Naive B cell (primary cell): ENCODE results near the gene SLC36A1. TPM values are rescaled to one million over a fixed set of nuclear protein-coding genes. Genes with fewer than 3 reads are reported as not detected.

Source experiments
- ATAC-seq, 2 donors: fragments of 150-1000 bp; cut with Tn5 transposase; 2 replicates each; pipeline ENCODE4 v1.10.0; 2021; ENCODE audit warnings: low read depth in 2 of 2, mild to moderate bottlenecking in 2 of 2, moderate library complexity in 2 of 2
- DNase-seq: peaks from one replicate; pipeline ENCODE4 v3.0.0; 2022
- H3K27ac Mint-ChIP-seq, 6 donors: one replicate each; pipeline ENCODE4 v1.8.0; 2020 to 2022; ENCODE audit warnings: mild to moderate bottlenecking in 6 of 6, mixed read lengths in 6 of 6, moderate library complexity in 5 of 6, inconsistent platforms in 2 of 6
- H3K27me3 Mint-ChIP-seq, 3 donors: one replicate each; pipeline ENCODE4 v1.8.0; 2021 to 2022; ENCODE audit warnings: mixed read lengths in 3 of 3, mild to moderate bottlenecking in 1 of 3
- H3K36me3 Mint-ChIP-seq, 2 donors: one replicate each; pipeline ENCODE4 v1.8.0; 2020 to 2022; ENCODE audit warnings: mixed read lengths in 2 of 2, inconsistent platforms in 1 of 2, mild to moderate bottlenecking in 1 of 2
- H3K4me1 Mint-ChIP-seq, 3 donors: one replicate each; pipeline ENCODE4 v1.8.0; 2020 to 2022; ENCODE audit warnings: mixed read lengths in 3 of 3, inconsistent platforms in 1 of 3, mild to moderate bottlenecking in 1 of 3, moderate library complexity in 1 of 3
- H3K4me3 Mint-ChIP-seq, 8 donors: one replicate each; pipeline ENCODE4 v1.8.0; 2020 to 2022; ENCODE audit warnings: mild to moderate bottlenecking in 8 of 8, mixed read lengths in 8 of 8, moderate library complexity in 8 of 8, inconsistent platforms in 2 of 8
- H3K9me3 Mint-ChIP-seq, 7 donors: one replicate each; pipeline ENCODE4 v1.8.0; 2020 to 2022; ENCODE audit warnings: mixed read lengths in 7 of 7, mild to moderate bottlenecking in 5 of 7, inconsistent platforms in 2 of 7, moderate library complexity in 1 of 7
- polyA plus RNA-seq, 6 donors: library from polyadenylated mRNA; unstranded; fragments of 300-500 nt; fragmentation: Illumina TruSeq; gene quantifications; one replicate each; pipeline ENCODE4 v1.2.3, GENCODE V29; 2021; ENCODE audit warnings: low read depth in 6 of 6

The SLC36A1 gene
- polyA plus RNA-seq, 6 donors from 2014 or later, result 0.91 to 1.9 (median 1.4) TPM; not detected in 1

GRCh38 chr5:151459680-151460324, 12.4 kb downstream of the SLC36A1 start:
- Mint-ChIP-seq H3K36me3 (peaks cover 7 to 9% of the 10 kb centered on the region in 2 donors), H3K4me1 (peaks cover 0 to 6% (median 0%) of the 10 kb centered on the region in 3 donors), H3K4me3 (no peak overlapping the region), H3K9me3 (no peaks in the 10 kb centered on the region), H3K27ac (no peak overlapping the region), H3K27me3 (no peaks in the 10 kb centered on the region)
- ATAC-seq, result no peak
- DNase-seq, result no peak

GRCh38 chr5:151461312-151461711, 13.9 kb downstream of the SLC36A1 start:
- DNase-seq (no peak), ATAC-seq (no peak)
- Mint-ChIP-seq H3K27ac (no peak overlapping the region), H3K9me3 (no peaks in the 10 kb centered on the region), H3K4me1 (peaks cover 0 to 6% (median 0%) of the 10 kb centered on the region in 3 donors), H3K27me3 (no peaks in the 10 kb centered on the region), H3K36me3 (peaks cover 22 to 23% of the 10 kb centered on the region in 2 donors), H3K4me3 (no peak overlapping the region)

- Mint-ChIP-seq H3K27me3 (no peaks in the 10 kb centered on the region), H3K4me1 (no peaks in the 10 kb centered on the region), H3K9me3 (no peaks in the 10 kb centered on the region), H3K36me3 (peaks cover 26 to 39% of the 10 kb centered on the region in 2 donors), H3K27ac (no peak overlapping the region), H3K4me3 (no peak overlapping the region)
- DNase-seq (no peak), ATAC-seq (no peak)
Observed at GRCh38 chr5:151463137-151464029, 16.0 kb downstream of the SLC36A1 start.

GRCh38 chr5:151464101-151464500, 16.7 kb downstream of the SLC36A1 start:
- Mint-ChIP-seq H3K27ac (peak overlapping the region in 1 of 6 donors; percentile 28), H3K36me3 (peaks cover 26 to 39% of the 10 kb centered on the region in 2 donors), H3K9me3 (no peaks in the 10 kb centered on the region), H3K4me3 (no peak overlapping the region), H3K4me1 (no peaks in the 10 kb centered on the region), H3K27me3 (no peaks in the 10 kb centered on the region)
- ATAC-seq (no peak), DNase-seq (no peak)

GRCh38 chr5:151465476-151465875, 18.1 kb downstream of the SLC36A1 start:
- Mint-ChIP-seq H3K27me3 (no peaks in the 10 kb centered on the region), H3K27ac (peak overlapping the region in 3 of 6 donors; percentile 2 to 66 (median 9)), H3K9me3 (no peaks in the 10 kb centered on the region), H3K4me3 (no peak overlapping the region), H3K4me1 (no peaks in the 10 kb centered on the region), H3K36me3 (peaks cover 27 to 39% of the 10 kb centered on the region in 2 donors)
- no peak for ATAC-seq
- DNase-seq, result no peak

DNA sequence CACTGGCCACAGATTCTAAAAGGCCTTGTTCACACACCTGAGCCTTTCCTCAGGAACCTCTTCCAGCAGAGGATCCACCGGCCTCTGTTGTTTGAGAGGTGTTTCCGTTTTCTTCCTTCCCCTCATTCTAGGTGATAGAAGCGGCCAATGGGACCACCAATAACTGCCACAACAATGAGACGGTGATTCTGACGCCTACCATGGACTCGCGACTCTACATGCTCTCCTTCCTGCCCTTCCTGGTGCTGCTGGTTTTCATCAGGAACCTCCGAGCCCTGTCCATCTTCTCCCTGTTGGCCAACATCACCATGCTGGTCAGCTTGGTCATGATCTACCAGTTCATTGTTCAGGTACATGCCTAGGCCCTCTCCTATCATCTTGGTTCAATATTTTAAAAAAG, 20.2 kb downstream of the SLC36A1 start:
- ATAC-seq (no peak), DNase-seq (no peak)
- H3K27ac Mint-ChIP-seq, result peak overlapping the region in 2 of 6 donors; percentile 73 to 88
- H3K36me3 Mint-ChIP-seq, result peaks cover 37 to 39% of the 10 kb centered on the region in 2 donors
- H3K27me3 Mint-ChIP-seq, result no peaks in the 10 kb centered on the region
- no peaks in the 10 kb centered on the region for H3K9me3 Mint-ChIP-seq
- no peaks in the 10 kb centered on the region for H3K4me1 Mint-ChIP-seq
- no peak overlapping the region for H3K4me3 Mint-ChIP-seq

- H3K36me3 Mint-ChIP-seq, result peaks cover 28 to 36% of the 10 kb centered on the region in 2 donors
- no peaks in the 10 kb centered on the region for H3K4me1 Mint-ChIP-seq
- DNase-seq (no peak), ATAC-seq (no peak)
- no peak overlapping the region for H3K27ac Mint-ChIP-seq
- H3K27me3 Mint-ChIP-seq, result no peaks in the 10 kb centered on the region
- no peak overlapping the region for H3K4me3 Mint-ChIP-seq
- H3K9me3 Mint-ChIP-seq, result no peaks in the 10 kb centered on the region
Observed at GRCh38 chr5:151469386-151469785, 22.0 kb downstream of the SLC36A1 start.

- peaks cover 30 to 31% of the 10 kb centered on the region in 2 donors for H3K36me3 Mint-ChIP-seq
- no peak overlapping the region for H3K27ac Mint-ChIP-seq
- no peak for DNase-seq
Observed at GRCh38 chr5:151469992-151470391, 22.6 kb downstream of the SLC36A1 start.

DNA sequence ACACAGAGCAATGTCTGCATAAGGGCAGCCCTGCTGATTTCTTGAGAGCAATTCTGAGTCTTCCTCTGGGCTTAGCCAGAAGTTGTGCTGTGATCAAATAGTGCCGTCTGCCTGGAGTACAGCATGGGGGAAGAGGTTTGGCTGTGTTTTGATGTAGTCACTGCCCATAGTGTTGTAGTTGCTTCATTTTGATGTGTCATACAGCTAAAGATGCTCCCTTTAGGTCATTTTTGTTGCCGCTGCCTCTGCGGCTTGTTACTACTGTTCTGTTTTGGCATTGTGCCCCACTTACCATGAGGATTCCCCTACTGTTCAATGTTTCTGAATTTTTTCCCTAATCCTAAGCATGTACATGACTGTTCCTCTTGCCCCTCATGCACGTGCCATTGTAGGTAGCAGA, 23.0 kb downstream of the SLC36A1 start:
- Mint-ChIP-seq H3K27me3 (no peaks in the 10 kb centered on the region), H3K4me3 (no peak overlapping the region), H3K27ac (no peak overlapping the region), H3K36me3 (peaks cover 26 to 29% of the 10 kb centered on the region in 2 donors), H3K4me1 (no peaks in the 10 kb centered on the region), H3K9me3 (no peaks in the 10 kb centered on the region)
- DNase-seq (no peak), ATAC-seq (no peak)

More at GRCh38 chr5:151469992-151470391, 22.6 kb downstream of the SLC36A1 start:
- no peaks in the 10 kb centered on the region for H3K4me1 Mint-ChIP-seq
- ATAC-seq, result no peak
- H3K27me3 Mint-ChIP-seq, result no peaks in the 10 kb centered on the region
- H3K4me3 Mint-ChIP-seq, result no peak overlapping the region
- no peaks in the 10 kb centered on the region for H3K9me3 Mint-ChIP-seq

- Mint-ChIP-seq H3K27me3 (no peaks in the 10 kb centered on the region), H3K9me3 (no peaks in the 10 kb centered on the region), H3K4me3 (no peak overlapping the region), H3K4me1 (no peaks in the 10 kb centered on the region), H3K27ac (no peak overlapping the region), H3K36me3 (peaks cover 20 to 21% of the 10 kb centered on the region in 2 donors)
- ATAC-seq (no peak), DNase-seq (no peak)
Observed at GRCh38 chr5:151471276-151471675, 23.9 kb downstream of the SLC36A1 start.

DNA sequence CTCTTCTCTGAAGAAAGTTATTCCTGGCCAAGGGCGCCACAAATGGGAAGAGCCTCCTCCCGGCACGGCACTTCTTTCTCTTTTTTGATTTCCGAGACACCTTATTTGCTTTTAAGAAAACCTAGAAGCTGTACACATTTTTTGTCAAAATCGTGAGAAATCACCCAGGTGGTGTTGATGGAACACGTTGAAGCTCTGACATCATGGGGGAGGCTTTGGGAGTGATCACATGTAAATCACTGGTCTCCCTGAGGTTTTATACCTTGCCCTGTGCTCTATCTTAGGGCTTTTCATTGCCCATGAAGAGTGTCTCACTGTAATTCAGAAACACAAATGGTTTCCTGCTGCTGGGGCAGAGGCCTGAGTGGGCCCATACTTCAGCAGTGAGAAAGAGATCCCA, 27.4 kb downstream of the SLC36A1 start:
- Mint-ChIP-seq H3K4me1 (no peaks in the 10 kb centered on the region), H3K27ac (no peak overlapping the region), H3K36me3 (peaks cover 19 to 35% of the 10 kb centered on the region in 2 donors), H3K9me3 (no peaks in the 10 kb centered on the region), H3K4me3 (no peak overlapping the region), H3K27me3 (no peaks in the 10 kb centered on the region)
- no peak for ATAC-seq
- no peak for DNase-seq

DNA sequence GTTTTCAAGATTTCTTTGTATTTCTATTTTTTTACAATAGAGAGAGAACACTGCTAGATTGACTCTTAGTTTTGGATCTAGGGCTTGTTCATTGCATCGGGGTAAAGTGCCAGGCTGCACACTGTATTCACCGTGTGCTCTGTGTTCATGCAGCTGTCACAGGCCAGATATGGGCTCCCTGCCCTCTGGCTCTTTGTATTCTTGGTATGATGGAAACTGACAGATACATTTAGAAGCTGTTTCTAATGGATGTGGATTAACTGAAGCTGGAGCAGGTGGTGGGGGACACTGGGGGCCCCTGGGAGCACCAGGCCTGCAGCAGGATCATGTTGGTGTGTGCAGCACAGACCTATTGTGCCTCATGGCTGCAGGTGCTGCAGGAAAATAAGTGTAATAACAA, 28.0 kb downstream of the SLC36A1 start:
- H3K27ac Mint-ChIP-seq, result no peak overlapping the region
- DNase-seq, result no peak
- H3K9me3 Mint-ChIP-seq, result no peaks in the 10 kb centered on the region
- H3K4me3 Mint-ChIP-seq, result no peak overlapping the region
- no peaks in the 10 kb centered on the region for H3K27me3 Mint-ChIP-seq
- no peak for ATAC-seq
- H3K36me3 Mint-ChIP-seq, result peaks cover 19 to 36% of the 10 kb centered on the region in 2 donors
- no peaks in the 10 kb centered on the region for H3K4me1 Mint-ChIP-seq

GRCh38 chr5:151476016-151476415, 28.6 kb downstream of the SLC36A1 start:
- peaks cover 23 to 39% of the 10 kb centered on the region in 2 donors for H3K36me3 Mint-ChIP-seq
- no peak for DNase-seq
- H3K27me3 Mint-ChIP-seq, result no peaks in the 10 kb centered on the region
- no peak for ATAC-seq
- H3K9me3 Mint-ChIP-seq, result no peaks in the 10 kb centered on the region
- H3K4me3 Mint-ChIP-seq, result no peak overlapping the region
- H3K4me1 Mint-ChIP-seq, result no peaks in the 10 kb centered on the region
- H3K27ac Mint-ChIP-seq, result no peak overlapping the region

GRCh38 chr5:151477101-151477500, 29.7 kb downstream of the SLC36A1 start:
- Mint-ChIP-seq H3K27ac (no peak overlapping the region), H3K4me1 (no peaks in the 10 kb centered on the region), H3K36me3 (peaks cover 31 to 38% of the 10 kb centered on the region in 2 donors), H3K27me3 (no peaks in the 10 kb centered on the region), H3K9me3 (no peaks in the 10 kb centered on the region), H3K4me3 (no peak overlapping the region)
- no peak for ATAC-seq
- no peak for DNase-seq
